ENCODE results near the gene TOR1A.

TOR1A gene

GRCh38 chr9:129851821-129852220 lies 27.9 kb upstream of the TOR1A start:
- no peak for TF ChIP-seq CTCF (IDR thresholded peaks at IDR 0.05; ENCODE audit: low read depth, low read length)
- H3K4me3 ChIP-seq (replicated peaks in 1 of 2; ENCODE audit: low read depth in 2 of 2, low read length in 2 of 2): no peak overlapping the region
- no peak for DNase-seq (ENCODE audit: low read depth in 2 of 2)

GRCh38 chr9:129850821-129851550 lies 27.1 kb upstream of the TOR1A start:
- no peak overlapping the region for H3K4me3 ChIP-seq (replicated peaks in 1 of 2; ENCODE audit: low read depth in 2 of 2, low read length in 2 of 2)
- DNase-seq (ENCODE audit: low read depth in 2 of 2): peak in 1 of 2 donors; percentile 28
- no peak for TF ChIP-seq CTCF (IDR thresholded peaks at IDR 0.05; ENCODE audit: low read depth, low read length)

- peak in 1 of 2 donors; percentile 35 for DNase-seq (ENCODE audit: low read depth in 2 of 2)
- no peak overlapping the region for H3K4me3 ChIP-seq (replicated peaks in 1 of 2; ENCODE audit: low read depth in 2 of 2, low read length in 2 of 2)
- TF ChIP-seq CTCF (IDR thresholded peaks at IDR 0.05; ENCODE audit: low read depth, low read length): no peak
These were observed 26.0 kb upstream of the TOR1A start for GRCh38 chr9:129849901-129850300.

- TF ChIP-seq CTCF (IDR thresholded peaks at IDR 0.05; ENCODE audit: low read depth, low read length): no peak
- DNase-seq (ENCODE audit: low read depth in 2 of 2): no peak
These were observed 24.9 kb upstream of the TOR1A start for GRCh38 chr9:129848712-129849441.

GRCh38 chr9:129845373-129845772 lies 21.4 kb upstream of the TOR1A start:
- TF ChIP-seq CTCF (IDR thresholded peaks at IDR 0.05; ENCODE audit: low read depth, low read length): no peak
- no peak for DNase-seq (ENCODE audit: low read depth in 2 of 2)

More at GRCh38 chr9:129848712-129849441, 24.9 kb upstream of the TOR1A start:
- no peak overlapping the region for H3K4me3 ChIP-seq (replicated peaks in 1 of 2; ENCODE audit: low read depth in 2 of 2, low read length in 2 of 2)

GRCh38 chr9:129841071-129841470 lies 17.1 kb upstream of the TOR1A start:
- no peak overlapping the region for H3K4me3 ChIP-seq (replicated peaks in 1 of 2; ENCODE audit: low read depth in 2 of 2, low read length in 2 of 2)
- no peak for DNase-seq (ENCODE audit: low read depth in 2 of 2)
- TF ChIP-seq CTCF (IDR thresholded peaks at IDR 0.05; ENCODE audit: low read depth, low read length): no peak

More at GRCh38 chr9:129845373-129845772, 21.4 kb upstream of the TOR1A start:
- no peak overlapping the region for H3K4me3 ChIP-seq (replicated peaks in 1 of 2; ENCODE audit: low read depth in 2 of 2, low read length in 2 of 2)

Data from cardiac fibroblast (primary cell).